ENCODE data around the gene STIM1. TPM values are rescaled to one million over a fixed set of nuclear protein-coding genes. Genes with fewer than 3 reads are reported as not detected.
"Not testable (repeated sequence)": the region's sequence is repeated elsewhere in the genome, so short reads cannot be mapped to it uniquely, and the experiment has no call there.

STIM1 gene
- total RNA-seq, 1 donor from 2014 or later = 40.4 TPM

DNA sequence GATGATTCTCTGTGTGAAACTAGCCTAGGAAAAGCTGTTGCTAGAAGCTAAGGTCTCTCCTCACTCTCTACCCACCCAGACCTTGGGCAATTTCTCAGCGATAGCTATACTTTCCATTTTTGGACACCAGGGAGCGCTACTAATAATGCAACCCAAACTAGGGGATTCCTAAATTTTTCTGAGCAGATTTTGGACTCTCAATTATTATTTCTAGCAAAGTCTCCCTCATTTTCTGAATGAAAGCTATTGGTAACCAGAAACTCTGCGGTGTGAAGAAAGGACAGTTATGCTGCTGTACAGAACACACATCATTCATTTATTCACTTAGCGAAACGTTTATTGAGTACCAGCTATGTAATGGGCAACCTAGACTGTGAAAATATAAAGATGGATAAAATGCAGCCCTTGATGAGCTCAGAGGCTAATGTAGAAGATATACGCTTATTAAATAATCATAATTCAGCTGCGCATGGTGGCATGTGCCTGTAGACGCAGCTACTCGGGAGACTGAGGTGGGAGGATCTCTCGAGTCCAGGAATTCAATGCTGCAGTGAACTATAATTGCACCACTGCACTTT, 6.1 kb upstream of the STIM1 start:
- intact Hi-C loops (cut with DNase I) = loop anchor here (1.0 kb wide), 1 partner anchor 223 kb away; no protein-coding TSS in a partner anchor
- no peak for DNase-seq (ENCODE audit: low spot score)

DNA sequence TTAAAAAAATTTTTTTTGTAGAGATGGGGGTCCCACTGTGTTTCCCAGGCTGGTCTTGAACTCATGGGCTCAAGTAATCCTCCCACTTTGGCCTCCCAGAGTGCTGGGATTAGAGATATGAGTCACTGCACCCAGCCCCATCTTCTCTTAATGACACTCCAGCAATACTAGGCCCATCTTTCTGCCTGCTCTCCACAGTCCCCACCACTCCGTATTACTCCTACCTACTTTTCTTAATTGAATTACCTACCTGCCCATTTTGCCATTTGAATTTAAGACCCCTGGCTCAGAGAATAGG, 2.0 kb upstream of the STIM1 start:
- intact Hi-C loops (cut with DNase I) = no loop called here
- DNase-seq (ENCODE audit: low spot score) = no peak

DNA sequence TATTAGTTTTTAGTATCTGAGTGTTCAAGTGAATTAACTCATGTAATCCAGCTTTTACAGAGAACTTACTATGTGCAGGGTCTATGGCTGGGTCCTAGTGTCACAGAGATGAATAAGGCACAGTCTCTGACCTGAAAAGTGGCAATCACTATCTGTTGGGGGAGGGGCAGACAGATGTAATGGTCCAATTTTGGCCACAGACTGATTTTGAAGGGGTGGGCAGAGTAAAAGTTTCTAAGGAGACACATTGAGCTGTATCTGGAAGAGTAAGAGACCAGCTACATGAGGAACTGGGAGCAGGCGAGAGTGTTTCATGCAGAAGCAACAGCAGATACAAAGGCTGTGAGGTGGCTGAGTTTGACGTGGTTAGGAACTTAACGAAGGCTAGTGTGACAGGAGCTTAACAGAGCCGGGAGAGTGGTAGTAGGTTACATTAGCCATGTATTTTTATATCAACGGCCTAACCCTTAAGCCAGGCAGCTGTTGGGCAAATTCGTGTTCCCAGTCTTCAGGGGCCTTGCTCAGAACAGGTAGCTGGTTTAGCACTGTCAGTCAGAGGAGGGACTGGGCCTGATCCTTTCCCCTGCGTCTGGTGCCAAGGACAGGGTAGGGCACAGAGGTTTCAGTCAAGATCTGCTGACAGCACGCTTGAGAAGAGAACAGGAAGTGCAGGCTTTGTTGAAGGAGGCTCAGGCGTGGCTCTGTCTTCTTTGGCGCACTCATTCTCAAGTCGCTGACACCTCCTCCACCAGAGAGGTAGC, 1.4 kb upstream of the STIM1 start:
- peak; percentile 78 for DNase-seq (ENCODE audit: low spot score)
- intact Hi-C loops (cut with DNase I) = no loop called here

DNA sequence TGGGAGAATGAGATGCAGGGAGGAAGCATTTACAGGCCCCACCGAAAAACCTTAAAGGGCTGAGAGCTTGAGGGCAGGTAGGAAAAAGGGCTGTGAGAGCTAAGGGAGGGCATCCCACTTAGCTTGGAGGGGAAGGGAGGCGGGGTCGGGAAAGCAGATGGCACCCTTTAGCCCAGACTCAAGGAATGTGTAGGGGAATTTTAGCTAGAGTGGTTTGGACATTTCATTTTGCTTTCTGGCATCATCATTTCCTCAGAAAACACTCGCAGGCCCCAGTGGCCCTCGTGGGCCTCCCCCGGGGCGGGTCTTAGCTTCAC, 846 bp upstream of the STIM1 start:
- no peak for DNase-seq (ENCODE audit: low spot score)
- intact Hi-C loops (cut with DNase I) = no loop called here

DNA sequence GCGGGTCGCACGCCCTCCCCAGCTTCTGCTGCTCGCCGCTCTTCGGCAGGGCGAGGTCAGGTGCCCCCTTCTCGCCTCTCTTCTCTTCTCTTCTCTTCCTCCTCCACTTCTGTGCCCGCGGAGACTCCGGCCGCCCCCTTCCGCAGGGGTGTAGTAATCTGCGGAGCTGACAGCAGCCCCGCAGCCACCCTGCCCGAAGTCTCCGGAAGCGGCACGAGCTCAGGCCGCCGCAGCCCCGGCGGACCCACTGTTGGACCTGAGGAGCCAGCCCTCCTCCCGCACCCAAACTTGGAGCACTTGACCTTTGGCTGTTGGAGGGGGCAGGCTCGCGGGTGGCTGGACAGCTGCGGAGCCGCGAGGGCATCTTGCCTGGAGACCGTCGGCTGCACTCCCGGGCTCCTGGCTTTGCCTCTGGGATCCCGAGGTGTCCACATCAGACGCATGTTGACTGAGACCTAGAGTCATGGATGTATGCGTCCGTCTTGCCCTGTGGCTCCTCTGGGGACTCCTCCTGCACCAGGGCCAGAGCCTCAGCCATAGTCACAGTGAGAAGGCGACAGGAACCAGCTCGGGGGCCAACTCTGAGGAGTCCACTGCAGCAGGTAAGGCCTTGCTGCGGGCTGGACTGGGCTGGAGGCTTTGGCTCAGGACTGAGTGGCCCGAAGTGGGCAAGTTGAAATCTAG, 486 bp downstream of the STIM1 start:
- peak; percentile 84 for DNase-seq (ENCODE audit: low spot score)
- intact Hi-C loops (cut with DNase I) = loop anchor here (1.0 to 5.0 kb wide), 2 partner anchors 91 to 216 kb away; no protein-coding TSS in a partner anchor

DNA sequence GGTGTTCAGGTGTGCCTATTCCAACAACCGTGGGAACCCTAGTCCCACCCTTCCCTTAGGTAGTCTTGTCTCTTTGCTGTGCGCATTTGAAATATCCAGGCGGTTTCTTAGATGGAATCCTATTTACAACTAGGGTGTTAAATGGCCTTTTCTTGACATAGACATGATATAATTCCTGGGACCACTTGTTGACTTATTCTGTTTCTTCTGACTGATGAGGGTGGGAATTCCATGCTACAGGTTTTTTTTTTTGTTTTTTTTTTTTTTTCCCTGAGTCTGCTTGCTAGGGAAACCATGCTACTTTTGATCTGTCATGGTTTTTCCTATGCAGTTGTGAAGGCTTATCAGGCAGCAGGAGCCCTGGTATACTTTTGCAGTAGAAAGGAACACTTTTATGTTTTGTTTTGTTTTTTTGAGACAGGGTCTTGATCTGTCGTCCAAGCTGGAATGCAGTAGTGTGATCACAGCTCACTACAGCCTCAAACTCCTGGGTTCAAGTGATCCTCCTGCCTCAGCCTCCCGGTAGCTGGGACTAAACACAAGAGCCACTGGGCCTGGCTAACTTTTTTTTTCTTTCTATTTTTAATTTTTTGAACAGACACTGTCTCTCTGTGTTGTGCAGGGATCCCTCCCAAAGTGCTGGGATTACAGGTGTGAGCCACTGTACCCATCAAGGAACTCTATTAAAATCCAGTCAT, 1.5 kb downstream of the STIM1 start:
- DNase-seq (ENCODE audit: low spot score) = no peak
- intact Hi-C loops (cut with DNase I) = loop anchor here (5.0 kb wide), 1 partner anchor 90 kb away; no protein-coding TSS in a partner anchor

DNA sequence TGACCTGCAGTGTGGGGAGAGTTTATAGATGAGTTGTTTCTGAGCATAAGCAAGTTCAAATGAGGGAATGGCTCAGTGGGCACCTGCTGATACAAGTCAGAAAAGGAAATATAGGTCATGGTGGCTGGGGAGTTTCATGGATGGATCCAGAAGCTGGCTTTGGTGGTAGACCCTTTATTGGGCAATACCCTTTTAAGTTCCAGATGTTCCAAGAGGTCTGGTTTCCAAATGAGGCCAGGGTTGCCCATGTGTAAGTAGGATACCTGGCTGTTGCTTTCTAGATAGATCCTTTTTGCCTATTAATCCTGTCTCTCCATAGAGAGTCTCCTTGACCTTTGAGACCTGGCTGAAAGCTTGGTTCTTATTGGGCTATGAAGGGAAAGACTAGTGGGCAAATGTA, 2.2 kb downstream of the STIM1 start:
- DNase-seq (ENCODE audit: low spot score) = no peak
- intact Hi-C loops (cut with DNase I) = loop anchor here (5.0 kb wide), 1 partner anchor 90 kb away; no protein-coding TSS in a partner anchor

DNA sequence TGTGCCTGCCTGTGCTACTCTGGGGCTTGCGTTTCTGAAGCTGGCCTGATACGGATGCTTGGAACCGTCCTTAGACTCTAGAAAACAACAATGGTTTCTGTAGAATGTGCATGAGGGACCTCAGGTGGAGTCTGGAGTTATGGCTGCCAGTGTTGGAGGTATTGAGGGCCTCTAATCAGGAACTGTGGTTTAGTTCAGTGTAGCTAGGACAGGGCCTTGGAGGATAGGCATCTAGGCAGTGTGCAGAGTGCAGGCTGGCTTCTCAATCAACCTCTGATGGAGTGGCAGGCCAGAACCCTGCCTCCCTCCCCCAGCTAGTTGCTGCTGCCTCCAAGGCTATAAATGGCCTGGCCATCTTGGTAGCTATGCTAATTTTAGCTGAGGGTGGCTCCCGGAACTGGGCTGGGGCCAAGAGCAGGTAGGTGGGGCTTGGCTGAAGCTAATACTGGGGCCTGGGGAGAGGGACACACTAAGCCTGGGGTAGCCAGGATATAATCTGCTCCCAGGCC, 4.0 kb downstream of the STIM1 start:
- DNase-seq (ENCODE audit: low spot score) = peak; percentile 91
- intact Hi-C loops (cut with DNase I) = loop anchor here (5.0 kb wide), 1 partner anchor 88 kb away; no protein-coding TSS in a partner anchor

DNA sequence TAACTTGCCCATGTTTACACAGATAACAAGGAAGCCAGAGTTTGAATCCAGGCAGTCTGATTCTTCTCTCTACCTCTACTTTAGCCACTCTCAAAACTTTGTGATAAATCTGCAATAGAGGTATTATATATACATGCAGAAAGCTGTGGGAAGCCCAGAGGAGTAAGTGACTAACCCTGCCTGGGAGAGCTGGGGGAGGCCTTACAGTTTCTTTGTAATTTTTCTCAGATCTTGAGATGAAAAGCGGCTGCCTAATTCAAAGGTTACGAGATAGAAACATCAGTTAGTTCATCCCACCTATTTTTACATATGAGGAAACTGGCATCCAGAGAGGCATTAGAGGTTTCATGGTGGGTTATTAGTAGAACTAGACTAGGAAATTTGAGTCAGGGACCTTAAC, 4.9 kb downstream of the STIM1 start:
- intact Hi-C loops (cut with DNase I) = no loop called here
- DNase-seq (ENCODE audit: low spot score) = no peak

DNA sequence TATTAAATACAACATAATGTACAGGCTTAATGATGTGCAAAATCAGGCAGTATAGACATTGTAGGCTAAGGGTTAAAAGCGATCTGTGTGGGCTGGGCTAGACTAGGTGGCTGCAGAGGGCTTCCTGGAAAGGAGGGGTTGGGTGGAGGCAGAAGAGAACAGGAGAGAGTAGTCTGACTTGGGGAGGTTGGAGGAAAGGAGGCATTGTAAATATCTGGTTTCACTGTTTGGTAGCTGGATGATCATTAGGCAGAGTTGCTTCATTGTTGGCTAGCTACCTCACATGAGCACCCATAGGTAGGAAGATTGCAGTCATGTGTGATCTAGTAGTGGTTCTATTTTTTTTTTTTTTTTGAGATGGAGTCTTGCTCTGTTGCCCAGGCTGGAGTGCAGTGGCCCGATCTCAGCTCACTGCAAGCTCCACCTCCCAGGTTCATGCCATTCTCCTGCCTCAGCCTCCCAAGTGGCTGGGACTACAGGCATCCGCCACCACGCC, 5.5 kb downstream of the STIM1 start:
- intact Hi-C loops (cut with DNase I); DNase-seq (ENCODE audit: low spot score): not testable (repeated sequence)

DNA sequence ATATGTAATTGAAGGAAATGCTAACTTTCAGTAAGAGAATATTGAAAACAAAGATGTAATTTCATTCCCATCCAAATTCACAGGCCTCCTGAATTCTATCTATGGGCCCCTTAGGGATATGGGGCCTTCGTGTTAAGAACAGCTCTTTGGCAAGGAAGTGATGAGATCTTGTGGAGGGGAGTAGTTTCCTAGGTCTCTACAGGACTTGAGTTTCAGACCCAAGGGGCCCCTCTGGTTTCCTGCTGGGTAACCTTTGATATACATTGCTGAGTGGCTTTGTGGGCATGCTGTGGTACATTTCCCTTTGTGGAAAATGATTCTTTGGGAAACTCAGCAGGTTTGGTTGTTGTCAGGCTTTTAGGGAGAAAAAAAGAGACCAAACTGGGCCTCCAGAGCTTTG, 6.2 kb downstream of the STIM1 start:
- DNase-seq (ENCODE audit: low spot score) = no peak
- intact Hi-C loops (cut with DNase I) = no loop called here

DNA sequence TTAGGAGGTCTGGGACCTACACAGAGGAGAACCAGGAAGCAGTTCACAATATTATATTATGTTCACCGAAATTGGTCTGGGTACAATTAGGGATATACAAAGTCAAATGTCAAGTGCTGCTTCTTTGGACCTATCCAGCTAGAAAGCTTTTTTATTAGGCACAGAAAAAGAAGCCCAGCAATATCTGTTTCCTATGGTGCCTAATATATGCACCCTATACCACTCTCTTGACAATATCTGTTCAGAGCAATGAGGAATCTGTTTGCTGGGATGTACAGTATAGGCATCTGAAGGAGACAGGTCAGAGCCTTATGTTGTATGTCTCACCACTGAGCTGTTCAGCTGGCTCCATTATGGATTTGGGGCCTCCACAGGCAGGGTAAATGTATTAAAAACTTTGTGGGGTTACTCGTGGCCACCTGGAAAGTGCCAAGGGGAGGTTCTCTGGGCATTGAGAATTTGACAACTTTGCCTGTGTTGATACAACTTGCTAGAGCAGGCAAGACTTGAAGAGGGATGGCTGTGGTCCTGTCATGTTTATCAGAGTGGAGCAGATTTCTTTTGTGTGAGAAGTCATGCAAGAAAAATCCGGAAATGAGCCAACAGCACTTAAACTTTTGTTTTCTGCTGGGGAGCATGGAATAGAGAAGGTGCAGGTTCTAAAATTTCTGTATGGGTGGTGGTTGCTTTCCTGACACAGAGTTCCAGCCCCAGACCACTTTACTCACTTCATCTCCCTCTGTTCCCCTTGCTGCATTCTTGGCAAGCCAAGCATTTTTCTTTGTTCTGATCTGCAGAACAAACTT, 10.1 kb downstream of the STIM1 start:
- intact Hi-C loops (cut with DNase I) = no loop called here

DNA sequence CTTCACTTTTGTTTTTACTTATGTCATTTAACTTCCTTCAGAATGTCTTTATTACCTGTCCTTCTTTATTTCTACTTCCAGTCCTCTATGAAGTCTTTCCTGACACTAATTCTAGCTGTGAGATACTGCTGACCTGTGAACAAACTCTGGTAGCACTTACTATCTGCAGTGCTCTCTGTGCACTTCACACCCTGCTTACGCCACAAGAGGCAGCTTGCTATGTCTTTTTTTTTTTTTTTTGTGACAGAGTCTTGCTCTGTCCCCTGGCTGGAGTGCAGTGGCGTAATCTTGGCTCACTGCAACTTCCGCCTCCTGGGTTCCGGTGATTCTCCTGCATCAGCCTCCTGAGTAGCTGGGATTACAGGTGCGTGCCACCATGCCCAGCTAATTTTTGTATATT, 10.7 kb downstream of the STIM1 start:
- intact Hi-C loops (cut with DNase I) = no loop called here
- DNase-seq (ENCODE audit: low spot score) = peak; percentile 90

More for the DNA sequence above, 10.1 kb downstream of the STIM1 start:
- DNase-seq (ENCODE audit: low spot score) = no peak

DNA sequence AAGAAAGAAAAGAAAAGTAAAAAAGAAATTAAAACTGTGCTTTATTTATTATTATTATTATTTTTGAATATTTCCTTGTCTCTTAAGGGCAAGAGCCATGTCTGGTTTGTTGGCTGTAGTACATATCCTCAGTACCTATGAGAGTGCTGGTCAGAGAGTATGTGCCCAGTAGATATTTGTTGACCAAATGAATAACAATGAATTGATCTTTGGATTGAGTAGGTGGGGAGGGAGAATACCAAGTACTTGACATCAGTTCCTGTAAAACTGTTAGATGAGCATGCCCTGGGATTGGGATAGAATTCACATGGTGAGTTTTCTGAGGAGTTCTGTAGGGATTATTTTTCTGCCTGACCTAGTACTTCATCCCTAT, 11.4 kb downstream of the STIM1 start:
- intact Hi-C loops (cut with DNase I) = no loop called here
- DNase-seq (ENCODE audit: low spot score) = no peak

DNA sequence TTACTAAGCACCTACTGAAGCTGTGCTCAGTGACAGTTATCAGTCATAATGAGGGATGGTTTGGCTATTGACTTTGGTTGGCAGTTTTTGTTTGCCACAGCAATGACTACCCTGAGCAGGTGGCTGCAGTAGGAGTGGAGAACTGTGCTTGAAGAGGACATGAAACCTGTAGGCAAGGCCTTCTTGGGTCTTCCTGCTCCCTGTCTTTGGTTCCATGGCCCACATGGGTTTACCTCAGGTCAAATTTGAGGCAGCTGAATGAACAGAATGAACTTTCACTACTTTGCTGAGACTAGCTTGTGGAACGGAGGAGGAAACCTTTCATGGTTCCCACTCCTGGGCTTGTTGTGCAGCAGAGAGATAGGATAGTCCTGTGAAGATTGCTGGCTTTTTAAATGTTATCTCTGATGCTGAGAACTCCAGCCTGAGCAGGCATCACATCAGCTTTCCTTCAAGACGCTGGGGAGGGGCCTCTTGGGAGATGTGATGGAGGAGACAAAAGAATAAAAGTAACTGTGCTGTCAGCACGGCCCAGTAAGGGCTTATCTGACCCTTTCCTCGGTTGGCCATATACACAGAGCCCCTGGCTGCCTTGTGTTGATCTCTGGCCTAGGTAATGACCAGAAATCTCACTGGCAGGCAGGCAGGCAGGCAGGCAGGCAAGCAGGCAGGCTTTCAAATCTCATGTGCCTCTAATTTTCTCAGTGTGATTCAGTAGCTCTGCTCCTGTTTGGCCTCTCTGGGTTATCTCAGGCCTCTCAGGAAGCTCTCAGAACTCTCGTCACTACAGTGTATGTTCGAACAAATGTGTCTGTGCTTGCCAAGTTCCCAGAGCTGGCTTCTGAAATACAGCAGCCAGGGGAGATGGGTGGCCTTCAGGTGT, 12.0 kb downstream of the STIM1 start:
- intact Hi-C loops (cut with DNase I) = no loop called here
- DNase-seq (ENCODE audit: low spot score) = no peak

DNA sequence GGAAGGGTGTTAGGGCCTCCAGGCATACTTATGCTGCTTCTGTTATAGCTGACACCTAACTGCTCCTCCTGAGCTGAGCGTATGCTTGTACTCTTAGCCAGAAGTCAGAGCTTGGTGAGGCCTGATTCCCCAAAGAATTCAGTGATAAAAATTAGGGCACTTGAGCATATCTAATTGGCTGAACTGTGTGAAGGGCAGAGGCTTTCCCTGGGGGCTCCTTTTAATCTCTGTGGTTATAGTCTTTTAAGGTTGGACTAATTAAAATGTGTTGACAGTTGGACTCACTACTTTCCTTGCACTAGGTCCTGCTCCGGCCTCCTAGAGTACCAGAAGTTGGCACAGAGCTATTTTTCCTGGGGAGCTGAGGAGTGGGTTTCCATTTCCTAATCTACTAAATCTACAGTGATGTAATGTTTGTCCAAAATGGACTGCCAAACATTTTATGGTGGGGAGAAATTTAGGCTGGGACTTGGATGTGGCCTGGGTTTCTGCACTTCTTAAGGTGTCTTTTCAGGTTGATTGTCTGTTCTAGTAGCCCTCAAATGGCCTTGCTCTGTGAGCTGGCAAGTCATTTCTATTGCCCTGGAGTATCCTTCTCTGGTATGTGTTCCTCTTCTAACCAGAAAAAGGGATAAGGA, 18.4 kb downstream of the STIM1 start:
- intact Hi-C loops (cut with DNase I) = no loop called here
- DNase-seq (ENCODE audit: low spot score) = no peak

DNA sequence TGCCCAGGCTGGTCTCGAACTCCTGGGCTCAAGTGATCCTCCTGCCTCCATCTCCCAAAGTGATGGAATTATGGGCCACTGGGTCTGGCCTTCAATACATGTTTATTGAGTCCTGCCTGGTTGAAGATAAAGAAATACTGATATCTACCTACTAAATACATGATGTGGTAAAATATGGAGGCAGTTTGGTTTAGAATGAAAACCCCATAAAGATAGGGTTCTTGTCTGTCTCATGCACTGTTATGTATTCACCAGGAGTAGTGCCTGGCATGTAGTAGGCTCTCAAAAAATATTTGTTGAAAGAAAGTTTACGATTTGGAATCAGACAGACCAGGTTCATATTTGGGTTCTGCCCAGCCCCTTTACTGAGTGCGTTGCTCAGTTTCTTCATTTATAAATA, 21.1 kb downstream of the STIM1 start:
- DNase-seq (ENCODE audit: low spot score) = no peak
- intact Hi-C loops (cut with DNase I) = no loop called here

All from cardiac septum (tissue), 1 donor.